ENCODE data around the gene OR10AD1.
"Not testable (repeated sequence)": the region's sequence is repeated elsewhere in the genome, so short reads cannot be mapped to it uniquely, and the experiment has no call there.

OR10AD1 gene

GRCh38 chr12:48203192-48203591 is at the start of gene OR10AD1:
Gene OR10AD1, minus strand, starts transcription at chr12:48203292. Its CDS starts 0 bp downstream, at chr12:48203292.
- DNase-seq = no peak

- DNase-seq = no peak
These were observed 44.3 kb upstream of the OR10AD1 start for GRCh38 chr12:48247181-48247966.

GRCh38 chr12:48237162-48237561 is 34.1 kb upstream of the OR10AD1 start:
- DNase-seq = no peak

- DNase-seq = no peak
These were observed 32.8 kb upstream of the OR10AD1 start for GRCh38 chr12:48235796-48236333.

GRCh38 chr12:48231169-48231958 is 28.3 kb upstream of the OR10AD1 start:
- DNase-seq = not testable (repeated sequence)

- not testable (repeated sequence) for DNase-seq
These were observed 21.4 kb upstream of the OR10AD1 start for GRCh38 chr12:48224533-48224932.

GRCh38 chr12:48221645-48222044 is 18.6 kb upstream of the OR10AD1 start:
- DNase-seq = no peak

GRCh38 chr12:48220701-48221100 is 17.6 kb upstream of the OR10AD1 start:
- DNase-seq = no peak

GRCh38 chr12:48219631-48220030 is 16.5 kb upstream of the OR10AD1 start:
- DNase-seq = no peak

- no peak for DNase-seq
These were observed 13.7 kb upstream of the OR10AD1 start for GRCh38 chr12:48216785-48217184.

GRCh38 chr12:48209495-48209894 is 6.4 kb upstream of the OR10AD1 start:
- DNase-seq = not testable (repeated sequence)

GRCh38 chr12:48202766-48203165 is 326 bp downstream of the OR10AD1 start:
- no peak for DNase-seq

- no peak for DNase-seq
These were observed 1.6 kb downstream of the OR10AD1 start for GRCh38 chr12:48201516-48201915.

- no peak for DNase-seq
These were observed 2.0 kb downstream of the OR10AD1 start for GRCh38 chr12:48201091-48201490.

GRCh38 chr12:48199774-48200221 is 3.3 kb downstream of the OR10AD1 start:
- no peak for DNase-seq

GRCh38 chr12:48198985-48199384 is 4.1 kb downstream of the OR10AD1 start:
- DNase-seq = no peak

GRCh38 chr12:48198672-48198971 is 4.5 kb downstream of the OR10AD1 start:
- no peak for DNase-seq

- DNase-seq = peak; percentile 66
These were observed 5.0 kb downstream of the OR10AD1 start for GRCh38 chr12:48197971-48198671.

GRCh38 chr12:48197549-48197970 is 5.5 kb downstream of the OR10AD1 start:
- no peak for DNase-seq

GRCh38 chr12:48194799-48195201 is 8.3 kb downstream of the OR10AD1 start:
- DNase-seq = no peak

GRCh38 chr12:48193623-48194022 is 9.5 kb downstream of the OR10AD1 start:
- DNase-seq = no peak

GRCh38 chr12:48192861-48193260 is 10.2 kb downstream of the OR10AD1 start:
- DNase-seq = no peak

GRCh38 chr12:48191096-48191495 is 12.0 kb downstream of the OR10AD1 start:
- no peak for DNase-seq
